Measurements from ENCODE around the gene USP27X. TPM values are rescaled to one million over a fixed set of nuclear protein-coding genes. Genes with fewer than 3 reads are reported as not detected.

Gene USP27X
- total RNA-seq, 3 donors from 2014 or later = 2.2 to 4.7 (median 2.3) TPM

GRCh38 chrX:49856819-49857218 lies 22.5 kb upstream of the USP27X start:
- Histone ChIP-seq H3K4me1 (no peaks in the 10 kb centered on the region), H3K4me3 (no peak overlapping the region), H3K36me3 (no peaks in the 10 kb centered on the region), H3K9me3 (no peaks in the 10 kb centered on the region), H3K27me3 (peaks cover 0 to 50% of the 10 kb centered on the region in 2 donors), H3K27ac (no peak overlapping the region)
- no peak for DNase-seq (ENCODE audit: low spot score in 2 of 2)
- intact Hi-C loops (cut with DNase I; ENCODE audit: low total_unique reads) = no loop called here
- TF ChIP-seq, protein P1, sequence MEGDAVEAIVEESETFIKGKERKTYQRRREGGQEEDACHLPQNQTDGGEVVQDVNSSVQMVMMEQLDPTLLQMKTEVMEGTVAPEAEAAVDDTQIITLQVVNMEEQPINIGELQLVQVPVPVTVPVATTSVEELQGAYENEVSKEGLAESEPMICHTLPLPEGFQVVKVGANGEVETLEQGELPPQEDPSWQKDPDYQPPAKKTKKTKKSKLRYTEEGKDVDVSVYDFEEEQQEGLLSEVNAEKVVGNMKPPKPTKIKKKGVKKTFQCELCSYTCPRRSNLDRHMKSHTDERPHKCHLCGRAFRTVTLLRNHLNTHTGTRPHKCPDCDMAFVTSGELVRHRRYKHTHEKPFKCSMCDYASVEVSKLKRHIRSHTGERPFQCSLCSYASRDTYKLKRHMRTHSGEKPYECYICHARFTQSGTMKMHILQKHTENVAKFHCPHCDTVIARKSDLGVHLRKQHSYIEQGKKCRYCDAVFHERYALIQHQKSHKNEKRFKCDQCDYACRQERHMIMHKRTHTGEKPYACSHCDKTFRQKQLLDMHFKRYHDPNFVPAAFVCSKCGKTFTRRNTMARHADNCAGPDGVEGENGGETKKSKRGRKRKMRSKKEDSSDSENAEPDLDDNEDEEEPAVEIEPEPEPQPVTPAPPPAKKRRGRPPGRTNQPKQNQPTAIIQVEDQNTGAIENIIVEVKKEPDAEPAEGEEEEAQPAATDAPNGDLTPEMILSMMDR (IDR thresholded peaks at IDR 0.05) = no peak
- TF ChIP-seq POLR2AphosphoS5 (IDR thresholded peaks at IDR 0.05) (no peak), POLR2A (IDR thresholded peaks at IDR 0.05) (no peak)

- Histone ChIP-seq H3K9me3 (no peaks in the 10 kb centered on the region), H3K4me1 (no peaks in the 10 kb centered on the region), H3K27me3 (peaks cover 0 to 43% of the 10 kb centered on the region in 2 donors), H3K4me3 (no peak overlapping the region), H3K27ac (no peak overlapping the region), H3K36me3 (no peaks in the 10 kb centered on the region)
- DNase-seq (ENCODE audit: low spot score in 2 of 2) = no peak
- TF ChIP-seq, protein P1 (IDR thresholded peaks at IDR 0.05) = no peak
- TF ChIP-seq POLR2A (IDR thresholded peaks at IDR 0.05) = no peak
- TF ChIP-seq POLR2AphosphoS5 (IDR thresholded peaks at IDR 0.05) = no peak
- intact Hi-C loops (cut with DNase I; ENCODE audit: low total_unique reads) = no loop called here
These were observed 20.9 kb upstream of the USP27X start for GRCh38 chrX:49858341-49858740.

- TF ChIP-seq POLR2AphosphoS5 (IDR thresholded peaks at IDR 0.05) = no peak
- no peak for TF ChIP-seq POLR2A (IDR thresholded peaks at IDR 0.05)
- TF ChIP-seq, protein P1 (IDR thresholded peaks at IDR 0.05) = no peak
- Histone ChIP-seq H3K27me3 (peaks cover 0 to 35% of the 10 kb centered on the region in 2 donors), H3K4me1 (no peaks in the 10 kb centered on the region), H3K4me3 (no peak overlapping the region), H3K36me3 (no peaks in the 10 kb centered on the region), H3K27ac (no peak overlapping the region), H3K9me3 (no peaks in the 10 kb centered on the region)
- no peak for DNase-seq (ENCODE audit: low spot score in 2 of 2)
- intact Hi-C loops (cut with DNase I; ENCODE audit: low total_unique reads) = no loop called here
These were observed 19.8 kb upstream of the USP27X start for GRCh38 chrX:49859491-49859890.

- no peak for DNase-seq (ENCODE audit: low spot score in 2 of 2)
- H3K4me1 ChIP-seq = no peaks in the 10 kb centered on the region
- H3K36me3 ChIP-seq = no peaks in the 10 kb centered on the region
- no peaks in the 10 kb centered on the region for H3K9me3 ChIP-seq
- H3K27ac ChIP-seq = no peak overlapping the region
- peaks cover 0 to 26% of the 10 kb centered on the region in 2 donors for H3K27me3 ChIP-seq
- TF ChIP-seq POLR2A (IDR thresholded peaks at IDR 0.05) = no peak
- TF ChIP-seq, protein P1 (IDR thresholded peaks at IDR 0.05) = no peak
- intact Hi-C loops (cut with DNase I; ENCODE audit: low total_unique reads) = no loop called here
- no peak overlapping the region for H3K4me3 ChIP-seq
These were observed 18.3 kb upstream of the USP27X start for GRCh38 chrX:49860867-49861535.

- DNase-seq (ENCODE audit: low spot score in 2 of 2) = no peak
- Histone ChIP-seq H3K27me3 (peaks cover 0 to 15% of the 10 kb centered on the region in 2 donors), H3K9me3 (no peaks in the 10 kb centered on the region), H3K36me3 (no peaks in the 10 kb centered on the region), H3K4me3 (no peak overlapping the region), H3K4me1 (no peaks in the 10 kb centered on the region), H3K27ac (no peak overlapping the region)
- intact Hi-C loops (cut with DNase I; ENCODE audit: low total_unique reads) = no loop called here
- no peak for TF ChIP-seq POLR2AphosphoS5 (IDR thresholded peaks at IDR 0.05)
These were observed 17.2 kb upstream of the USP27X start for GRCh38 chrX:49862093-49862492.
